ENCODE results near the gene GPR158. TPM values are rescaled to one million over a fixed set of nuclear protein-coding genes. Genes with fewer than 3 reads are reported as not detected.

Gene GPR158
- total RNA-seq, 1 experiment from 2014 or later = 2.9 TPM

- Histone ChIP-seq H3K9me2 (ENCODE audit: insufficient read depth) (no peaks in the 10 kb centered on the region), H3K4me1 (ENCODE audit: control insufficient read depth in 1 of 2, insufficient read depth in 2 of 2, low read length in 2 of 2) (no peaks in the 10 kb centered on the region), H3K4me3 (replicated peaks in 1 of 2; ENCODE audit: low read depth in 1 of 2, low read length in 2 of 2) (no peak overlapping the region), H2AFZ (ENCODE audit: low read depth, low read length, poor library complexity, severe bottlenecking) (no peak overlapping the region), H4K20me1 (ENCODE audit: insufficient read depth) (no peaks in the 10 kb centered on the region), H3K27me3 (ENCODE audit: insufficient read depth, low read length) (peaks cover 31% of the 10 kb centered on the region), H3K9ac (ENCODE audit: low read length) (no peak overlapping the region), H3K9me3 (ENCODE audit: control insufficient read depth in 1 of 2, insufficient read depth in 1 of 2, low read depth in 1 of 2, low read length in 2 of 2) (no peaks in the 10 kb centered on the region), H3K27ac (ENCODE audit: low read depth, low read length) (no peak overlapping the region), H3K4me2 (ENCODE audit: low read length) (no peak overlapping the region), H3K79me2 (ENCODE audit: insufficient read depth, low read length) (no peaks in the 10 kb centered on the region), H3K36me3 (ENCODE audit: control insufficient read depth in 1 of 2, insufficient read depth in 2 of 2, low read length in 2 of 2) (no peaks in the 10 kb centered on the region)
- intact Hi-C loops (cut with micrococcal nuclease) = no loop called here
- ATAC-seq (no peak), DNase-seq (ENCODE audit: low read depth, low spot score) (no peak)
- no TSS peak for BruUV-seq (replicated peaks)
- TF ChIP-seq, protein P1, sequence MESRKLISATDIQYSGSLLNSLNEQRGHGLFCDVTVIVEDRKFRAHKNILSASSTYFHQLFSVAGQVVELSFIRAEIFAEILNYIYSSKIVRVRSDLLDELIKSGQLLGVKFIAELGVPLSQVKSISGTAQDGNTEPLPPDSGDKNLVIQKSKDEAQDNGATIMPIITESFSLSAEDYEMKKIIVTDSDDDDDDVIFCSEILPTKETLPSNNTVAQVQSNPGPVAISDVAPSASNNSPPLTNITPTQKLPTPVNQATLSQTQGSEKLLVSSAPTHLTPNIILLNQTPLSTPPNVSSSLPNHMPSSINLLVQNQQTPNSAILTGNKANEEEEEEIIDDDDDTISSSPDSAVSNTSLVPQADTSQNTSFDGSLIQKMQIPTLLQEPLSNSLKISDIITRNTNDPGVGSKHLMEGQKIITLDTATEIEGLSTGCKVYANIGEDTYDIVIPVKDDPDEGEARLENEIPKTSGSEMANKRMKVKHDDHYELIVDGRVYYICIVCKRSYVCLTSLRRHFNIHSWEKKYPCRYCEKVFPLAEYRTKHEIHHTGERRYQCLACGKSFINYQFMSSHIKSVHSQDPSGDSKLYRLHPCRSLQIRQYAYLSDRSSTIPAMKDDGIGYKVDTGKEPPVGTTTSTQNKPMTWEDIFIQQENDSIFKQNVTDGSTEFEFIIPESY (IDR thresholded peaks at IDR 0.05; ENCODE audit: extremely low read depth, insufficient replicate concordance, low read length) = no peak
- TF ChIP-seq, protein P2, sequence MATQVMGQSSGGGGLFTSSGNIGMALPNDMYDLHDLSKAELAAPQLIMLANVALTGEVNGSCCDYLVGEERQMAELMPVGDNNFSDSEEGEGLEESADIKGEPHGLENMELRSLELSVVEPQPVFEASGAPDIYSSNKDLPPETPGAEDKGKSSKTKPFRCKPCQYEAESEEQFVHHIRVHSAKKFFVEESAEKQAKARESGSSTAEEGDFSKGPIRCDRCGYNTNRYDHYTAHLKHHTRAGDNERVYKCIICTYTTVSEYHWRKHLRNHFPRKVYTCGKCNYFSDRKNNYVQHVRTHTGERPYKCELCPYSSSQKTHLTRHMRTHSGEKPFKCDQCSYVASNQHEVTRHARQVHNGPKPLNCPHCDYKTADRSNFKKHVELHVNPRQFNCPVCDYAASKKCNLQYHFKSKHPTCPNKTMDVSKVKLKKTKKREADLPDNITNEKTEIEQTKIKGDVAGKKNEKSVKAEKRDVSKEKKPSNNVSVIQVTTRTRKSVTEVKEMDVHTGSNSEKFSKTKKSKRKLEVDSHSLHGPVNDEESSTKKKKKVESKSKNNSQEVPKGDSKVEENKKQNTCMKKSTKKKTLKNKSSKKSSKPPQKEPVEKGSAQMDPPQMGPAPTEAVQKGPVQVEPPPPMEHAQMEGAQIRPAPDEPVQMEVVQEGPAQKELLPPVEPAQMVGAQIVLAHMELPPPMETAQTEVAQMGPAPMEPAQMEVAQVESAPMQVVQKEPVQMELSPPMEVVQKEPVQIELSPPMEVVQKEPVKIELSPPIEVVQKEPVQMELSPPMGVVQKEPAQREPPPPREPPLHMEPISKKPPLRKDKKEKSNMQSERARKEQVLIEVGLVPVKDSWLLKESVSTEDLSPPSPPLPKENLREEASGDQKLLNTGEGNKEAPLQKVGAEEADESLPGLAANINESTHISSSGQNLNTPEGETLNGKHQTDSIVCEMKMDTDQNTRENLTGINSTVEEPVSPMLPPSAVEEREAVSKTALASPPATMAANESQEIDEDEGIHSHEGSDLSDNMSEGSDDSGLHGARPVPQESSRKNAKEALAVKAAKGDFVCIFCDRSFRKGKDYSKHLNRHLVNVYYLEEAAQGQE (IDR thresholded peaks at IDR 0.05; ENCODE audit: low read depth) = no peak
- ChIA-PET POLR2A (no interaction called here), CTCF (no interaction called here), RAD21 (ENCODE audit: low non-redundant PET in 1 of 2, low total read pairs in 2 of 2, uncharacterized antibody in 2 of 2, unreplicated experiment in 2 of 2) (no interaction called here)
Observed at GRCh38 chr10:25177754-25178135, 2.9 kb downstream of the GPR158 start.

- Histone ChIP-seq H3K9ac (ENCODE audit: low read length) (no peak overlapping the region), H3K9me2 (ENCODE audit: insufficient read depth) (no peaks in the 10 kb centered on the region), H3K27ac (ENCODE audit: low read depth, low read length) (no peak overlapping the region), H3K9me3 (ENCODE audit: control insufficient read depth in 1 of 2, insufficient read depth in 1 of 2, low read depth in 1 of 2, low read length in 2 of 2) (no peaks in the 10 kb centered on the region), H3K36me3 (ENCODE audit: control insufficient read depth in 1 of 2, insufficient read depth in 2 of 2, low read length in 2 of 2) (no peaks in the 10 kb centered on the region), H2AFZ (ENCODE audit: low read depth, low read length, poor library complexity, severe bottlenecking) (no peak overlapping the region), H4K20me1 (ENCODE audit: insufficient read depth) (no peaks in the 10 kb centered on the region), H3K4me2 (ENCODE audit: low read length) (no peak overlapping the region), H3K79me2 (ENCODE audit: insufficient read depth, low read length) (no peaks in the 10 kb centered on the region), H3K4me1 (ENCODE audit: control insufficient read depth in 1 of 2, insufficient read depth in 2 of 2, low read length in 2 of 2) (no peaks in the 10 kb centered on the region), H3K4me3 (replicated peaks in 1 of 2; ENCODE audit: low read depth in 1 of 2, low read length in 2 of 2) (no peak overlapping the region), H3K27me3 (ENCODE audit: insufficient read depth, low read length) (peaks cover 30% of the 10 kb centered on the region)
- CTCF ChIA-PET = no interaction called here
- DNase-seq (ENCODE audit: low read depth, low spot score) (no peak), ATAC-seq (no peak)
- BruUV-seq (replicated peaks) = no TSS peak
- RAD21 ChIA-PET (ENCODE audit: low non-redundant PET in 1 of 2, low total read pairs in 2 of 2, uncharacterized antibody in 2 of 2, unreplicated experiment in 2 of 2) = no interaction called here
- POLR2A ChIA-PET = no interaction called here
- intact Hi-C loops (cut with micrococcal nuclease) = no loop called here
- TF ChIP-seq JUND (IDR thresholded peaks at IDR 0.05) (no peak), EZH2phosphoT487 (IDR thresholded peaks at IDR 0.05; ENCODE audit: borderline replicate concordance) (no peak), ZFX (IDR thresholded peaks at IDR 0.05) (no peak), ELF1 (IDR thresholded peaks at IDR 0.05; ENCODE audit: borderline replicate concordance, low read depth) (no peak), POLR2AphosphoS5 (IDR thresholded peaks at IDR 0.05; ENCODE audit: low read depth, low read length) (no peak)
- TF ChIP-seq, protein P3, sequence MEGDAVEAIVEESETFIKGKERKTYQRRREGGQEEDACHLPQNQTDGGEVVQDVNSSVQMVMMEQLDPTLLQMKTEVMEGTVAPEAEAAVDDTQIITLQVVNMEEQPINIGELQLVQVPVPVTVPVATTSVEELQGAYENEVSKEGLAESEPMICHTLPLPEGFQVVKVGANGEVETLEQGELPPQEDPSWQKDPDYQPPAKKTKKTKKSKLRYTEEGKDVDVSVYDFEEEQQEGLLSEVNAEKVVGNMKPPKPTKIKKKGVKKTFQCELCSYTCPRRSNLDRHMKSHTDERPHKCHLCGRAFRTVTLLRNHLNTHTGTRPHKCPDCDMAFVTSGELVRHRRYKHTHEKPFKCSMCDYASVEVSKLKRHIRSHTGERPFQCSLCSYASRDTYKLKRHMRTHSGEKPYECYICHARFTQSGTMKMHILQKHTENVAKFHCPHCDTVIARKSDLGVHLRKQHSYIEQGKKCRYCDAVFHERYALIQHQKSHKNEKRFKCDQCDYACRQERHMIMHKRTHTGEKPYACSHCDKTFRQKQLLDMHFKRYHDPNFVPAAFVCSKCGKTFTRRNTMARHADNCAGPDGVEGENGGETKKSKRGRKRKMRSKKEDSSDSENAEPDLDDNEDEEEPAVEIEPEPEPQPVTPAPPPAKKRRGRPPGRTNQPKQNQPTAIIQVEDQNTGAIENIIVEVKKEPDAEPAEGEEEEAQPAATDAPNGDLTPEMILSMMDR (IDR thresholded peaks at IDR 0.05 in 2 of 3, conservative IDR thresholded peaks at IDR 0.05 in 1 of 3; ENCODE audit: borderline replicate concordance in 1 of 3, insufficient read depth in 1 of 3, low read depth in 2 of 3, low read length in 2 of 3) = no peak
- TF ChIP-seq, protein P4, sequence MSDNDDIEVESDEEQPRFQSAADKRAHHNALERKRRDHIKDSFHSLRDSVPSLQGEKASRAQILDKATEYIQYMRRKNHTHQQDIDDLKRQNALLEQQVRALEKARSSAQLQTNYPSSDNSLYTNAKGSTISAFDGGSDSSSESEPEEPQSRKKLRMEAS (IDR thresholded peaks at IDR 0.05) = no peak
- TF ChIP-seq, protein P1 (IDR thresholded peaks at IDR 0.05; ENCODE audit: extremely low read depth, insufficient replicate concordance, low read length) = no peak
Observed at GRCh38 chr10:25178411-25178810, 3.6 kb downstream of the GPR158 start.
